ENCODE measurements around the gene BCAS1.

Gene BCAS1

DNA sequence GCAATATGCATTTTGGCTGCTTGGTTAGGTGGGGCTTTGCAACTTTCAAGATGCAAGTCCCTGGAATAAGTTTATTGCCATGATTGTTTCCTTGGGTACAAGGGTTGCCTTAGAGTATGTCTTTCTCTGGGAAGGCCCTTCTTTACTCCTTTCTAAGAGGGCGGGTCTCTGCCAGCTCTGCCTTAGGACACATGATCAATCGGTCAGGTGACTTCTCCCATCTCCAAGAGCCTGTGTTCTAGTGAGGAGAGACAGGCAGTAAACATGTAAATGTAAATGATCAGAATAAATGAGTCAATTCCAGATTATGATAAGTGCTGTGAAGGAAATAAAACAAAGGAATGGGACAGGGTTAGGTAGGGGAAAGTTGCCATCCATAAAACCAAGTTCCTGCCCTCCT, 43.2 kb upstream of the BCAS1 start:
- peaks cover 4% of the 10 kb centered on the region for H3K4me1 ChIP-seq (ENCODE audit: insufficient read depth, insufficient read length)
- H3K9ac ChIP-seq (ENCODE audit: insufficient read length, low read depth): no peak overlapping the region
- TF ChIP-seq SUZ12 (IDR thresholded peaks at IDR 0.05; ENCODE audit: extremely low read depth, insufficient read depth, insufficient read length) (no peak), YY1 (IDR thresholded peaks at IDR 0.05; ENCODE audit: insufficient read depth, insufficient read length) (no peak)

DNA sequence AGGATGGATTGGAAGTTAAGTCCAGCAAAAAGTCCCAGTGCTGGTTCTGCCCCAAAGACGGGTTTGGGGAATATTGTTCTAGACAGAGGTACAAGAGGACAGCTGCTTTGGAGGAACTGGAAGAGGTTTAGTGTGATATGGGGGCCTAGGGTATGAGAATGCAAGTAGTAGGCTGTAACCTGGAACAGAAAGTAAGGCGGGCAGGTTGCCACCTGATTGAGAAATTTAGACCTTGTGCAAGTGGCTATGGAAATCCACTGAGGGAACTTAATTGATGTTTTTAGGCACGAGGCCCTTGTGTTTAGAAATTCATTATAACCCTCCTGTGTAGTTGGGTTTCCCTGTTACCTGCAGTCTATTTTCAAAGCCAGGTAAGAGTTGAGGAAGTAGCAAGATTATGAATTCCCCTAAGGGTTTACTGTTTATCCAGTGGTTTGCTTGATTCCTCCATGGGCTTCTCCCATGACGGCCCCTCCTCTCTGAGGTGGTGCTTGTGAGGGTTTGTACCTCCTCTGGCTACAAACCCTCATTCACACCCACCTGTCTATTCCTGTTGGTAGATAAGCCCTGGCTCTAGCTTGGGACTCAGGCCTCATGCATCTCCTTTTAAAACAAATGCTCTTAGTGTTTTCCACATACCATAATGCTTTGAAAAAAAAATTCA, 42.0 kb upstream of the BCAS1 start:
- H3K27me3 ChIP-seq (ENCODE audit: insufficient read depth, insufficient read length): no peaks in the 10 kb centered on the region
- TF ChIP-seq YY1 (IDR thresholded peaks at IDR 0.05; ENCODE audit: insufficient read depth, insufficient read length) (no peak), SUZ12 (IDR thresholded peaks at IDR 0.05; ENCODE audit: extremely low read depth, insufficient read depth, insufficient read length) (no peak), ZNF274 (IDR thresholded peaks at IDR 0.05; ENCODE audit: low read depth, low read length) (no peak)
- no peak overlapping the region for H3K4me3 ChIP-seq (ENCODE audit: insufficient read length, low read depth)
- peaks cover 4% of the 10 kb centered on the region for H3K4me1 ChIP-seq (ENCODE audit: insufficient read depth, insufficient read length)
- DNase-seq (ENCODE audit: low read depth, low spot score): no peak
- no peaks in the 10 kb centered on the region for H3K9me3 ChIP-seq (ENCODE audit: insufficient read depth, low read length)
- H3K9ac ChIP-seq (ENCODE audit: insufficient read length, low read depth): no peak overlapping the region
- no peaks in the 10 kb centered on the region for H3K36me3 ChIP-seq (ENCODE audit: insufficient read depth, insufficient read length, low read length)

More for the DNA sequence above, 43.2 kb upstream of the BCAS1 start:
- H3K27me3 ChIP-seq (ENCODE audit: insufficient read depth, insufficient read length): no peaks in the 10 kb centered on the region
- no peaks in the 10 kb centered on the region for H3K36me3 ChIP-seq (ENCODE audit: insufficient read depth, insufficient read length, low read length)
- H3K9me3 ChIP-seq (ENCODE audit: insufficient read depth, low read length): no peaks in the 10 kb centered on the region
- DNase-seq (ENCODE audit: low read depth, low spot score): no peak
- no peak overlapping the region for H3K4me3 ChIP-seq (ENCODE audit: insufficient read length, low read depth)

DNA sequence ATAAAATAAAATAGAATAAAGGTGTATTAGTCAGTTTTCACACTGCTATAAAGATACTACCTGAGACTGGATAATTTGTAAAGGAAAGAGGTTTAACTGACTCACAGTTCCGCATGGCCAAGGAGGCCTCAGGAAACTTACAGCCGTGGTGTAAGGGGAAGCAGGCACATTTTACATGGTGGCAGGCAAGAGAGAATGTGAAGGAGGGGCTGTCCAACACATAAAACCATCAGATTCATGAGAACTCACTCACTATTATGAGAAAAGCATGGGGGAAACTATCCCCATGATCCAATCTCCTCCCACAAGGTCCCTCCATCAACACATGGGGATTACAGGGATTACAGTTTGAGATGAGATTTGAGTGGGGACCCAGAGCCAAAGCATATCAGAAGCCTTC, 41.1 kb upstream of the BCAS1 start:
- no peak overlapping the region for H3K9ac ChIP-seq (ENCODE audit: insufficient read length, low read depth)
- no peaks in the 10 kb centered on the region for H3K27me3 ChIP-seq (ENCODE audit: insufficient read depth, insufficient read length)
- no peak overlapping the region for H3K4me3 ChIP-seq (ENCODE audit: insufficient read length, low read depth)
- TF ChIP-seq SUZ12 (IDR thresholded peaks at IDR 0.05; ENCODE audit: extremely low read depth, insufficient read depth, insufficient read length) (no peak), ZNF274 (IDR thresholded peaks at IDR 0.05; ENCODE audit: low read depth, low read length) (no peak), YY1 (IDR thresholded peaks at IDR 0.05; ENCODE audit: insufficient read depth, insufficient read length) (no peak)
- DNase-seq (ENCODE audit: low read depth, low spot score): no peak
- H3K9me3 ChIP-seq (ENCODE audit: insufficient read depth, low read length): no peaks in the 10 kb centered on the region
- no peaks in the 10 kb centered on the region for H3K36me3 ChIP-seq (ENCODE audit: insufficient read depth, insufficient read length, low read length)
- peaks cover 4% of the 10 kb centered on the region for H3K4me1 ChIP-seq (ENCODE audit: insufficient read depth, insufficient read length)

DNA sequence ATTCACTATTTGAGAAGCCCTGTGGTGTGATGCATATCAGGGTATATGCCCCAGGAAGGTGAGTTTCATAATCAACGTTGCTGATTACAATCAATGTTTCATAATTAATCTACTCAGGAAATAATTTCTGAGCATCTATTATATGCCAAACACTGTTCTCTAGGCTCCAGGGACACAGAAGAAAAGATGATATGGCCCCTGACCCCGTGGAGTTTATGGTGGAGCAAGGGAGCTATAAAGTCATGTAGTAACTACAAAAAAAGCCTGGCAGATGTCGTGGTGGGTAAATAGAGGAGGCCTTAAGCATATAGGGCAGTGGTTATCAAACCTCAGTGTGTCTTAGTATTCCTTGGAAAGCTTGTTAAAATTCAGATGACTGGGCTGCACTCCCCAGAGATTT, 40.1 kb upstream of the BCAS1 start:
- Histone ChIP-seq H3K36me3 (ENCODE audit: insufficient read depth, insufficient read length, low read length) (no peaks in the 10 kb centered on the region), H3K27me3 (ENCODE audit: insufficient read depth, insufficient read length) (no peaks in the 10 kb centered on the region), H3K4me3 (ENCODE audit: insufficient read length, low read depth) (no peak overlapping the region), H3K4me1 (ENCODE audit: insufficient read depth, insufficient read length) (peaks cover 4% of the 10 kb centered on the region), H3K9ac (ENCODE audit: insufficient read length, low read depth) (no peak overlapping the region), H3K9me3 (ENCODE audit: insufficient read depth, low read length) (no peaks in the 10 kb centered on the region)
- DNase-seq (ENCODE audit: low read depth, low spot score): no peak
- no peak for TF ChIP-seq ZNF274 (IDR thresholded peaks at IDR 0.05; ENCODE audit: low read depth, low read length)
- TF ChIP-seq YY1 (IDR thresholded peaks at IDR 0.05; ENCODE audit: insufficient read depth, insufficient read length): no peak
- TF ChIP-seq SUZ12 (IDR thresholded peaks at IDR 0.05; ENCODE audit: extremely low read depth, insufficient read depth, insufficient read length): no peak

DNA sequence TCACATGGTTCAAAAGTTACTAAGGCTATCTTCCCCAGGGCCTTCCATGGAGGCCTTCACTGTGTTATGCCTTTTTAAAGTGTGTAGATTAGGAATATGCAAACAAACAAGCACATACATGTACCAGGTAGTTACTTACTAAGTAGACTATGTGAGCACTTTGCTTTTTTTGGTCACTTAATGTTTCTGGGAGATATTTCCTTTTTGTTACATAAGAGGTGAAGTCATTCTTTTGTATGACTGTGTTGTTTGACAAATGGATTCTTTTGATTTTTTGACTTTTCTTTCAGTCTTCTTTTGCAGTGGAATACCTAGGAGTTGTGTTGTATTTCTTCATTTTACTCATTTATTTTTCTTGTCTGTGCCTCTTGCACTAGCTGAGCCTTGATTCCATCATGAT, 39.6 kb upstream of the BCAS1 start:
- TF ChIP-seq YY1 (IDR thresholded peaks at IDR 0.05; ENCODE audit: insufficient read depth, insufficient read length) (no peak), ZNF274 (IDR thresholded peaks at IDR 0.05; ENCODE audit: low read depth, low read length) (no peak), SUZ12 (IDR thresholded peaks at IDR 0.05; ENCODE audit: extremely low read depth, insufficient read depth, insufficient read length) (no peak)
- Histone ChIP-seq H3K4me3 (ENCODE audit: insufficient read length, low read depth) (no peak overlapping the region), H3K36me3 (ENCODE audit: insufficient read depth, insufficient read length, low read length) (no peaks in the 10 kb centered on the region), H3K4me1 (ENCODE audit: insufficient read depth, insufficient read length) (peaks cover under 1% of the 10 kb centered on the region), H3K9me3 (ENCODE audit: insufficient read depth, low read length) (no peaks in the 10 kb centered on the region), H3K9ac (ENCODE audit: insufficient read length, low read depth) (no peak overlapping the region), H3K27me3 (ENCODE audit: insufficient read depth, insufficient read length) (no peaks in the 10 kb centered on the region)
- DNase-seq (ENCODE audit: low read depth, low spot score): no peak

DNA sequence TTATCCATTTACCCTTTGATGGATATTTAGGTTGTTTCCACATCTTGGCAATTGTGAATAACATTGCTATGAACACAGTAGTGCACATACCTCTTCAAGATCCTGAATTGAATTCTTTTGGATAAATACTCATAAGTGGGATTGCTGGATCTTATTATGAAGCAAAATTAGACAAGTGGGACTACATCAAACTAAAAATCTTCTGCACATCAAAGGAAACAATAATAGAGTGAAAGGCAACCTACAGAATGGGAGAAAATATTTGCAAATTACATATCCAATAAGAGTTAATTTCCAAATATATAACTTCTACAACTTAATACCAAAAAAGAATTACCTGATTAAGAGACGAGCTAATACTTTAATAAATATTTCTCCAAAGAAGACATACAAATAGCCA, 38.4 kb upstream of the BCAS1 start:
- H3K4me3 ChIP-seq (ENCODE audit: insufficient read length, low read depth): no peak overlapping the region

DNA sequence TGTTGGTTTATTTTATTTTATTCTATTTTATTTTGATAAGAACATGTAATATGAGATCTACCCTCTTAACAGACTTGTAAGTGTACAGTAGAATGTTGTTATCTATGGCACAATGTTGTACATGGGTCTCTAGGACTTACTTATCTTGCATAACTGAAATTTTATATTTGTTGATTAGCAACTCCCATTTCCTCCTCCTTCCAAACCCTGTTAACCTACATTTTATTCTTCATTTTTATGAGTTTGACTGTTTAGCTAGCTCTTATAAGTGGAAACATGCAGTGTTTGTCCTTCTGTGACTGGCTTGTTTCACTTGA, 37.9 kb upstream of the BCAS1 start:
- H3K36me3 ChIP-seq (ENCODE audit: insufficient read depth, insufficient read length, low read length): no peaks in the 10 kb centered on the region
- no peaks in the 10 kb centered on the region for H3K27me3 ChIP-seq (ENCODE audit: insufficient read depth, insufficient read length)
- H3K9ac ChIP-seq (ENCODE audit: insufficient read length, low read depth): no peak overlapping the region
- H3K4me3 ChIP-seq (ENCODE audit: insufficient read length, low read depth): no peak overlapping the region
- no peaks in the 10 kb centered on the region for H3K4me1 ChIP-seq (ENCODE audit: insufficient read depth, insufficient read length)
- TF ChIP-seq SUZ12 (IDR thresholded peaks at IDR 0.05; ENCODE audit: extremely low read depth, insufficient read depth, insufficient read length) (no peak), ZNF274 (IDR thresholded peaks at IDR 0.05; ENCODE audit: low read depth, low read length) (no peak), YY1 (IDR thresholded peaks at IDR 0.05; ENCODE audit: insufficient read depth, insufficient read length) (no peak)
- H3K9me3 ChIP-seq (ENCODE audit: insufficient read depth, low read length): no peaks in the 10 kb centered on the region
- no peak for DNase-seq (ENCODE audit: low read depth, low spot score)

More for the DNA sequence above, 38.4 kb upstream of the BCAS1 start:
- H3K9ac ChIP-seq (ENCODE audit: insufficient read length, low read depth): no peak overlapping the region
- no peaks in the 10 kb centered on the region for H3K27me3 ChIP-seq (ENCODE audit: insufficient read depth, insufficient read length)
- DNase-seq (ENCODE audit: low read depth, low spot score): no peak
- no peaks in the 10 kb centered on the region for H3K9me3 ChIP-seq (ENCODE audit: insufficient read depth, low read length)
- no peaks in the 10 kb centered on the region for H3K36me3 ChIP-seq (ENCODE audit: insufficient read depth, insufficient read length, low read length)
- H3K4me1 ChIP-seq (ENCODE audit: insufficient read depth, insufficient read length): no peaks in the 10 kb centered on the region
- TF ChIP-seq ZNF274 (IDR thresholded peaks at IDR 0.05; ENCODE audit: low read depth, low read length): no peak
- no peak for TF ChIP-seq YY1 (IDR thresholded peaks at IDR 0.05; ENCODE audit: insufficient read depth, insufficient read length)
- TF ChIP-seq SUZ12 (IDR thresholded peaks at IDR 0.05; ENCODE audit: extremely low read depth, insufficient read depth, insufficient read length): no peak

Data from NT2/D1 (cell line).